NAMALWA (cell line): ENCODE results near the gene TMTC2.
"Not testable (repeated sequence)": the region's sequence is repeated elsewhere in the genome, so short reads cannot be mapped to it uniquely, and the experiment has no call there.

Experiments used
- DNase-seq: peaks from one replicate; pipeline ENCODE4 v3.0.0-alpha.2; 2015; ENCODE audit warnings: low spot score

The TMTC2 gene

DNA sequence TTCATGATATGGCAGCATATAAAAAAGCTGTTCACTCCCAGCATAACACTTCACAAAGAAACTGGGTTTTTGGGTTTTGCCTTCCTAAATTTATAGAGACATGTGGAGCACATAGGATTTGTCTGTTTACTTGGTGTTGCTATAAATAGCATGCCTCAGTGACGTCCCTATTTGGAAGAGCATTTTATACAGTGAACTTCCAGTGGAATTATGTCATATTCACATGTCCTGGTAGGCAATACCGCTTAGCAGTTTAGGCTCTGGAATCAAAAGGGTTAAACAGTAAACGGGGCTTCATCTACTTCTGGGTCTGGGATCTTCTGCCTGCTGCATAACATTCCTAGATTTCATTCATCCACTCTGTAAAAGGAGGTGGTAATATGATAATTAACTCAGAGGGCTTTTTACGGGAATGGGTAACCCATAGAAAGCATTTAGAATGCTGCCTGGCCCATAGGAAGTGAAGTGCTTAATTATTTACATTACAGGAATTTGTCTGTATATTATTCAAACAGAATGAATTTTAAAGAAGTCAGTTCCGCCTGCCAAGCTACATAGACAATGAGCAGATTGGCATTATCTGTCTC is 396.1 kb downstream of the TMTC2 start:
- DNase-seq = no peak

DNA sequence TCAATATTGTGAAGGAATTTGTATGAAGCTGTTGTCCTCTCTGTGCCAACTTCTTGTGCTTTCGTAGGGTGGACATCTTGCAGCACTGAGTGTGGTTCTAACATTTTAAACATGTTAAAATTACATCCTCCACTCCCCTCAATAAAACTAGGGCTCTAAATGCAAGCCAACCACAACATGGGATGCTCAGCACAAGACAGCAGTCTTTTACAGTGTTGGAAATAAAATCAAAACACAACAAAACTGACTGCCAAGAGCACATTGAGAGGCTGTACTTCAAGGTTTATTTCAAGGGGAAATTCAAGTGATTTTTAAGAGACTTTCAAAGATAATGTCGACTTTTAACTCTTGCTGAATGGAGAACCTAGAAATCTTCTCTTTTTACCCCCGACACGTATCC is 396.9 kb downstream of the TMTC2 start:
- DNase-seq = no peak

DNA sequence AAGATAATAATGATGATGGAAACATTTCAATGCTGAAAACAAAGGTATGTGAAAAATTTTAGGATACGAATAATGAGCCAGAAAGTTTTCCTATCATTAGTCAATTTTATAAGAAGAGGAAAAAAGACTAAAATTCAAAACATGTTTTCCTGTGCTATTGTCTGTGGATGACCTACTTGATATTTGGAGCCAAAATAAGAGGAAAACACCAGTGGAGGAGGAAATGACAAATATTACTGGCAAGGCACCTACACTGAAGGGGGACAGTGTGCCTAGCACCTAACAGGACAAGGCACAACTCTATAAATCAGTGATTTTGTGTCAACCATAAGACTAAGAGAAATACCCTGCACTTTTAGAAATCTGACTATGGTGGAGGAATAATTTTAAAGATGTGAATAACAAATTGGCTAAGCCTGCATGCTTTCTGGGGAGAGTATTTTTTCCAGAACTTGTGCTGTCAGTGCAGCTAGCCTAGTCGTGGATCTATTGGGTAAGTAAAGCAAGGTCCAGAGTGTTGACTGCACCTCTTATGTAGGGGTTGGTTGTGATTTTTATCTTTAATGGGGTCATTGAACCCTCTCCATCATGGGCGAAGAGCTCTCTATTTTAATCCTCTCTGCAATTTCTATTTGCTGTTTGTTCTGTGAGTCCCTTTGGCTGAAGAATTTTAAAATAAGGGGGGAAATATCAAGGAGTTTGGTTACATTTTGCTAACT is 398.0 kb downstream of the TMTC2 start:
- no peak for DNase-seq

DNA sequence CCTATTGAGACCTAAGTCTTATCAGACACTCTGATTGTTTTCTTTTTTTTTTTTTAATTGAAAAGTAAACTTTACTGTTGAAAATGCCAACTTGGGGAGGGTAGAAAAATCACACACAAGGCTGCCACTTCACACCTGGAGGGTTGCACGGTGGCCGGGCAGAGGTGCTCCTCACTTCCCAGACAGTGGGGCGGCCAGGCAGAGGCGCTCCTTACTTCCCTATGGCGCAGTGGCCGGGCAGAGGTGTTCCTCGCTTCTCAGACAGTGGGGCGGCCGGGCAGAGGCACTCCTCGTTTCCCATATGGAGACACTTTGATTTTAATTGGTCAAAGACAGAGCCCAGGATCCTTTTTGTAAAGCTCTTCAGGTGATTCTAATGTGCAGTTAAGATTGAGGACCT is 399.3 kb downstream of the TMTC2 start:
- DNase-seq = no peak

DNA sequence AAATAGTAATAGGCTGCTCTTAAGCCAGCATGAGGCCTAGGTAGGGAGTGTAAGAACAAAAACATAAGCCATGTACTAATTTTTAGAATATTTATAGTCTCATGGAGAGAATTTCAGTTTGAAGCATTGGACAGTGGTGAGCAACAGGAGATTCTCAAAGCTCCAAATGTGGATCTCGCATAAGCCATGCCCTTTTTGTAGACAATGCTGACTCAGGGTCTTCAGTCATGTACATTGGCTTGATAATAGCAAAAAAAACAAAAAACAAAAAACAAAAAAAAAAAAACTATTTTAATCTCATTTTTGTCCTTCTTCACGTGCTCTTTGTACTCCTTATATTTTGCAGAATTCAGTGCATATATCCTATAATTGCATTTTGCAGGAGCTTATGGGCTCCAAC is 402.9 kb downstream of the TMTC2 start:
- no peak for DNase-seq

DNA sequence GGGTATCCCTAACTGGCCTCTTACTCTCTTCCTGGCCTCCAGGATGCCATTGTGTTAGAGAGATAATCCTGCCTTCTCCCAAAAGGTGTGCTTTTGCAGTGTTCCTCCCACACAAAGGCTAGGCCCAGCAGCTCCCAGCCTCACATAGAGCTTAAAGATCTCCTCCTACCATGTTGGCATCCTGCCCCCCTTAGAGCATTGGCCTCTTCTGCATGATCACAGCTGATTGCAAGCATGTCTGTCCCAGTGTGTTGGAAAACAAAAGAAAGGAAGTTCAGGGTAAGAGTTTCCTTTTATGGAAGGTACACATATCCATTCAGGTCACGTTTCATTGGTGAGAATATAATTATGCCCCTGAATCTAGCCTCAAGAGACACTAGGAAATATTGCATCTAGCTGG is 405.4 kb downstream of the TMTC2 start:
- DNase-seq = no peak

DNA sequence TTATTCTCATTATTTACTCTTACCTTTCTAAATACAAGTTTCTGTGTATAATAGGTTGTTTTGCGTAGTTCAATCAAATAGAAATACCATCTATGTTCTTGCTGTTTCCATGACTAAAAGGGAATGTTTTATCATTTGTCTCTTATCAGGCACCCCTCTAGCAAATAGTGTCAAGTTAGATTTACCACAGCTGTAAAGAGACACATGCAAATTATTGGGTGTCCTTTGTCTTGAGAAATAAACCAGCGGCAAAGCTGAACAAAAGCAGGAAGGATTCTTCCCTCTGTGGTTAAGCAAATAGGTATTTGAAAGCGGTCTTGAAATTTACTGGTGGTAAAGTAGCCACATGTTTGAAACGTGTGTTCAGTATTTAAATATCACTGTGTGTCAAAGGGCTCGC is 405.9 kb downstream of the TMTC2 start:
- no peak for DNase-seq

DNA sequence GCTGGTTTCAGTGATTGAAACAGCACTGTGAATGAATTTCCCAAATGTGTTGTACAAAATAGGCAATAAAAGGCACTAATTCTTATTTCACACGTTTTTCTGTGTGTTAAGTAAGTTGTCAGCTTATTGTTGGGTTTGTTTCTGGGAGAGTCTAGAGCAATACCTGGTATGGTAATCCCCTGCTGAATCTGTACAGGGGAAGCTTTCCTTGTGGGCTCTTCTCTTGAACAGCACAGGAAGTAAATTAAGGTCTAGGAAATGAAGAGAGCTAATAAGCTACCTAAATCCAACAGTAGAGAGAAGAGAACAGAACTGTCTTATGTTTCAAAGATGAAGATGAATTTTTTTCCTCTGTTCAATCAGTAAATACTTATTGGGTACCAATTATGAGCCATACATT is 406.7 kb downstream of the TMTC2 start:
- DNase-seq = no peak

DNA sequence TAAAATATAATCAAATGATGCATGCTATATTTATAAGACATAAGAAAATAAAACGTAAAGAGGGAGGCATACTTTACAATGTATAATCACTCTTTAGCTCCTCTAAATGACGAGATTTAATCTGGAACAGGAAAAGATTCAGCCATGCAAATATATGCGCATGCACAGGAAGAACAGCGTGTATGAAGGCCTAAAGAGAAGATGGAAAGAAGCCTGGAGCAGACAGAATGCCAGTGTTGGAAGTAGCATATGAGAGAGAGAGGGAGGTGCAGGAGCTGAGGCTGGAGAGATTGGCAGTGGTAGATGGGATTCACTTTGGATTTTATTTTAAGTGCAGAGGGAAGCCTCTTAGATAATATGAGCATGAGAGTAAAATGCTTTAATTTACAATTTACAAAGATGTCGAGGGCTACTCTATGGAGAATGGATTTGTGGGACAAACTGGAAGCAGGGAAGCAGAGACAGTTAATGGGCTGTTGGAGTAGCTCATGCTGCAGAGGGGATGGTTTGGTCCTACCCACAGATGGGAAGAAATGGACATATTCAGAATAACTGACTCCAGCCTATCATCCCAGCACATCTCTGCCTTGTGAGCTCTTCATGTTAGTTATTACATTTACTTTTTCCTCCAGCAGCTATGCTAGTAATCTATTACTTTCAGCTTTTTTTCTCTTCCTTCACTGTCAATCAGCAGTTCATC is 411.1 kb downstream of the TMTC2 start:
- DNase-seq = no peak

DNA sequence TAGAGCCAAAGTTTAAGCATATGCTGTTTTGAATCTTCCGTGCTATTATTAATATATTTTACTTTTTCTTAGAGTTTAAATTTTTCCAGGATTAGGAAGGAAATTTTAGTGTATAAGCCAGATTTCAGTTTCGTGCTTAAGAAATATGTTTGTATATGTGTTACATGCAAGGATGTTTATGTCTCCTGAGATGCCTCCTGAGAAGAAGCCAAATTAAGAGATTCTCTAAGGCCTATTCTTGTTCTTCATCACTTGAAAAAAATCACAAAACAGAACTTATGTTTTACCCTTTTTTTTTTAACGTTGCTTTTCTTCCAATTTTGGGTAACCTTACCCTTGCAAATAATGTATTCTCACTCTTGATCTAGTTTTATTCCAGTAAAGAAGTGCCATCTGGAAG is 412.7 kb downstream of the TMTC2 start:
- DNase-seq = no peak

DNA sequence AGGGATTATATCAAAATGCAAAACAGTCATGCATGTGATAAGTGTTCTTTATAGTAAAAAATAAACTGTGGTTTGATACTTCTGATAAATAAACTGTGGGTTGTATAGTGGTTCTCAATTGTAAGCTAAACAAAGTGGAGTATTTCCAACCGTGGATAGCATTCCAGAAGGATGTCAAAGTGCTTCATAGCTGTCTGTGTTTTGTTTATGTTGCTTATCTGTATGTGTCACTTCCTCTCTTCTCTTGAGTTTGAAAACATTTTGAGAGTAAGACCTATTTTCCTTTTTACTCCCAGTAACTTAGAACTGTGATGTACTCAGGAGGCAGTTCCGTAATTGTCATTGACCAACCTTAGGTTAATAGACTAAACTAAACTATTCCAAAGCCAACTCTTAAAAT is 415.8 kb downstream of the TMTC2 start:
- no peak for DNase-seq

DNA sequence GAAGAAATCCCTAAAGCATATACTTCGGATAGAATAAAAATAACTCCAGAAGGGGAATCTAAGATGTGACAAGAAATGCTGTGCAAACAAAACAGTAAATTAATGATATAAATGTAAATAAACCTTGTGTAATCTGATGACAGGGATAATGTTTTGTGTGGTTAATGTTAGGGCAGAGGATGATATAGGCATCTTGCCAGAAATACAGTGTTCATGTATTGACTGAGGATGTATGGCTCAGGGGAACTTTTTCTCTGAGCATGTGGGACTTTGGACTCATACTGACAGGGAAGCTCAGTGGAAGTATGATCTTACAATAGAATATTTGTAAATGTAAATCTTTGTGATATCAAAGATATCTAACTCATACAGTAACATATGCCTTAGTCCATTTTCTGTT is 420.2 kb downstream of the TMTC2 start:
- DNase-seq = no peak

DNA sequence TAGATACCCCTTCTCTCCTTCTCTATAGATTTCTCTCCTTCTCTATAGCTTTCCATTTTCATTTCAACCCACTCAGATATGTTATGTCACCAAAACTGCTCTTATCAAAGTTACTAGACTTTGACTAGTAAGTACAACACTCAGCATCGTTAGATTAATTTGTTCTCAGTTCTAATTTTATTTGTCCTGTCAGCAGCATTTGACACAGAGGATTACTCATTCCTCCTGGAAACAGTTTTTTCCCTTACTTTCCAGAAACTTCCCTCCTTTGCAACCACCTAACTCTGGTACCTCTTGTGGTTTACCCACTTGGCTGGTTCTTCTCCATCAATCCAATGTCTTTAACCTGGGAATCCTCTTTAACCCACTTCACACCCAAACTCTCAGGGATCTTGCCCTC is 423.7 kb downstream of the TMTC2 start:
- no peak for DNase-seq

DNA sequence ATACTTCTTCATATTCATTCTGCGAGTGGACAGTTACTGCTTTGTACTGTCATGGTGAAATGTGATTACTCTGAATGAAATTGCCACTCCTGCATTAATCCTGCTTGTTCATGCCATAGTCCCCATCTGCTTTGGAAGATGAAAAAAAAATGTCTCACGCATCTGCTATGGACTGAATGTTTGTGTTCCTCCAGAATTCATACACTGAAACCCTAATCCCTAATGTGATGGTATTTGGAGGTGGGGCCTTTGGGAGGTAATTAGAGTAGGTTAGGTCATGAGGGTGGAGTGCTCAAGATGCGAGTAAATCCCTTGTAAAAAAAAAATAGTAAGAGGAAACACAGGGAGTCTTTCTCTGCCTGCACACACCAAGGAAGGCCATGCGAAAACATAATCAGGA is 427.2 kb downstream of the TMTC2 start:
- no peak for DNase-seq

DNA sequence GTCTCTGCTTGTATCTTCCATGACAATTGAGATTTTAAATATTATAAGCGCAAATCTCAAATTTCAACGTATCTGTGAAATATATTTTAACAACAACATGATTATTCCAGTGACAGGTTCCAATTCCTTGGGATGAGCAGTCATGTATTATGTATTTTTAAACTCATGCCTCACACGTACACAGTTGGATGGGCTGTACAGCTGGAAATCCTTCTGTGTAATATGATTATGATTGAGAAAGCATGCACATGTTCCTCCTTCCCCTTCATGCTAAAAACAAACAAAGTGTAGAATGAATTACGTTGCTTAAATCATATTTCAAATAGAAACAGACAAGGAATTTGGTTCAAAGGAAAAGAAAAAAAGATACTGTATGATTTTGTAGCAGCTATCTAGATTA is 428.3 kb downstream of the TMTC2 start:
- DNase-seq = no peak

DNA sequence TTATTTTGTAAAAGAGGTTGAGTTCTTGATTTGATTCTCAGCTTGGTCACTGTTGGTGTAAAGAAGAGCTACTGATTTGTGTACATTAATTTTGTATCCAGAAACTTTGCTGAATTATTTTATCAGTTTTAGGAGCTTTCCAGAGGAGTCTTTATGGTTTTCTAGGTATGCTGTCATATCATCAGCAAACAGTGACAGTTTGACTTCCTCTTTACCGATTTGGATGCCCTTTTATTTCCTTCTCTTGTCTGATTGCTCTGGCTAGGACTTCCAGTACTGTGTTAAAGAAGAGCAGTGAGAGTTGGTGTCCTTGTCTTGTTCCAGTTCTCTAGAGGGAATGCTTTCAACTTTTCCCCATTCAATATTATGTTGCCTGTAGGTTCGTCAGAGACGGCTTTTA is 431.2 kb downstream of the TMTC2 start:
- DNase-seq = not testable (repeated sequence)

DNA sequence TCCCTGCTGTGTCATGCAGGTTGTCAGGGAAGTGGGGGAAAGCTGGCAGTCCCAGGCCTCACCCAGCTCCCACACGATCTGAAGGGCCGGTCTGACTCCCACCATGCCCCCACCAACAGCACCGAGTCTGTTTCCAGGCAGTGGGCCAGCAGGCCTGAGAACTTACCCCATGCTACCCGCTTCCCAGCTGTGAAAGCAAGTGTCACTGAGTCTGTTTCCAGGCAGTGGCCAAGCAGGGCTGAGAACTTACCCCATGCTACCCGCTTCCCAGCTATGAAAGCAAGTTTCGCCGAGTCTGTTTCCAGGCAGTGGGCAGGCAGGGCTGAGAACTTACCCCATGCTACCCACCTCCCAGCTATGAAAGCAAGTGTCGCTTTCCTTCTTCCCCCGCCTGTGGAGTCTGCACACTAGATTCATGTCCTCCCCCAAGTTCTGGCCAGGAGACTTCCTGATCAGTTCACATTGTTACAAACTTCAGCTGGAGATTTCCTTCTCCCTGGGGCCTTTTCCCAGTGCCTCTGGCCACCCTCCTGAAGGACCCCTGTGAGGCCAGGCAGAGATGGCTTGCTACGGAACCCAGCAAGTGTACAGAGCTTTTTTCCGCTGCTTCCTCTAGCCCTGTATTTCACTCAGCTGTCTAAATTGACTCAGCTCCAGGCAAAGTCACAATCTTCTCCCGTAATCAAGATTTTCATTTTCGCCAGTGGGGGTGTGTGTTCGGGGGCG is 435.4 kb downstream of the TMTC2 start:
- DNase-seq = no peak

DNA sequence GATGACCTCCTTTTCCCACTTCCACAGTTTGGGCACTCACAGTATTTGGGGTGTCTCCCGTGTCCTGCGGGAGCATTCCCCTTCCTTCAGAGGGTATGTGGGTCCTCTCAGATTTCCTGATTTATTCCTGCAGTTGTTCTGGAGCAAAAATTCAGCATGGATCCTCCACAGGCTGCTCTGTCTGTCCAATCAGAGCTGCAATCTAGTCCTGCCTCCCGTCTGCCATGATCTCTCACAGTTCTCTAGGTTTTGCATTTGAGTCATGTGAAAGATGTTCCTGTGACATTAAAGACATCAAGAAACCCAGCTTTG is 435.9 kb downstream of the TMTC2 start:
- no peak for DNase-seq

DNA sequence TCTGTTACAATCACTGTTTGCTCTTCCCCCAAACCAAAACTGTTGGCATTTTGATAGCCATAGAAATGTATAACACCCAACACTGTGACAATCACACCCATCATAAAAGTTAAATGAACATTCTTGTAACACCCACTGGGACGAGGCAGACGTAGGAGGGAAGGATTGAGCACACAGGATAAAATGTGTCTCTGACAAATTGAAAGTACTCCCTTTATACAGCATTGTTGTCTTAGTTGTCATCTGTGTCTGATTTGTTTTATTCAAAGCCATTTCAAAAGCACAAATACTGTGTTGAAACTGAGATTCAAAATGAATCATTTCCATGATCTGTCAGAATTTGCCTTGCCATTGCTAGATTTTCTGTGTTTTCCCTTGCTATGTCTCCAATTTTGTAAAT is 436.3 kb downstream of the TMTC2 start:
- DNase-seq = no peak

DNA sequence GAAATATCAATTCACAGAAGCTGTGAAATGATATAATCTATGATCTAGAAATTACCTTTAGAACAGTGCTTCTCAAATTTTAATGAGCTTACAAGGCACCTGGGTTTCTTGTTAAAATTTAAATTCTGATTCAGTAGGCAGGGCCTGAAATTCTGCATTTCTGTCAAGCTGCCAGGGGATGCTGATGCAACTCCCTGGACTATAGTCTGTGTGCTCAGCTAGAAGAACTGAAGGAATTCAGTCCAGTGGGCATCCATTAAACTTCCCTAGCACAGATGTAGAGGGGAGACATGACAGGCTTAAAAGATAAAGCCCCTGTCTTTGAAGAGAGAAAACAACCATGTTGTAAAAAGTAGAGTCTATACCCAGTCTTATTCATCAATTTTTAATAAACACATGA is 441.8 kb downstream of the TMTC2 start:
- no peak for DNase-seq

DNA sequence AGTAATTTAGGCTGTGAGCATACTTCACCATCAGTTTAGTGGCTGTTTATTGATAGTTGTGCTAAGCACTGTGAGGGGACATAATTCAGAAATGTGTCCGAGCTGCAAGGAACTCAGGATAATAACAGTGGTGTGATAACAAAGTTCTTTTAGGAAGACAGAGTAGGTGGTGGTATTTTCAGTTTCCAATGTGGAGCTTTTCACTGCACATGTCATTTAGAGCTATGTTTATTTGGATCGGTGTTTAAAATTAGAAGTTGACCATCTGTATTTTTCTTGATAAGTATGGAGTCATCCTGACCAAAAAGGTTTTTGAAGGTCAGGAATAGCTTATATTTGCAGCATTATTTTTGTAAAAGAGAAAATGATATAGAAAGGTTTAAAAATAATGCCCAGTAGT is 443.5 kb downstream of the TMTC2 start:
- no peak for DNase-seq

DNA sequence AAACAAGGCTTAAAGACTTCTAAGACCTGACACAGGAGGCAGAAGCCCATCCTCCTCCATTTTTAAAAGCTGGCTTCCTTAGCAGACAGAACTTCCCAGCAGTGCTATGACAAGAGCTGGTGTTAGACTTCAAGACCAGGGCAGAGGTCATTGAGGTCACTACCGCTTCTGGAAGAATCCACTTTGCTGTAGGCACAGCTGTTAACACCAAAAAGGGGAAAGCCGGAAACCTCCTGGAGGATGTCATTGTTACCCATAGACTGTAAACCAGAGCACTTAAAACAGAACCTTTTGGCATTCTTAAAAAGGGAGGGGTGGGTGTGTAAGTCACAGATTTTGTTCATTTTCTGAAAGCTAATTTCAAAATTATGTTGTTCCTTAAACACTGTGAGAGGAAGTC is 445.7 kb downstream of the TMTC2 start:
- DNase-seq = no peak

DNA sequence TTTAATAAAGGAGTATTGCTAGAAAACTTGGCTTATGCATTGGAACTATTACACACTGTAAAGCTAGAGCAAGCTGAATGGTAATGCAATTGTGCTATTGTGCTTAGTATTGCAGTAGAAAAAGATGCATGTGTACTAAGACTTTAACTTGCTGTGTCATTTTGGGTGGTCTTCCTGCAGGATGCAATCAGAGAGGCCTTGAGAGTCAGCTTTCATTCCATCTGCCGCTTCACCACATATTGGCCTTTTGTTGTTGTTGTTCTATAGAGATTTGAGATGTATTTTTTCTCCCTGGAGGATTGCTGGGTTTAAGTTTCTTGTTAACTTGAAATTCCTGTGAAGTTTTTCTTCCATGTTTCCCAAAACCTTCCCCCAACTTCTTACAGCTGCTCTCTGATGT is 449.7 kb downstream of the TMTC2 start:
- no peak for DNase-seq
